GM10266 (cell line): ENCODE data around the gene DHH.

Experiments
- DNase-seq: peaks from one replicate; pipeline ENCODE4 v3.0.0; 2012; ENCODE audit errors: extremely low spot score
- TF ChIP-seq, protein P1 (sequence below): IDR thresholded peaks from 2 replicates; pipeline ENCODE4 v1.5.1; 2012; ENCODE audit warnings: mild to moderate bottlenecking, low read depth; ENCODE audit not compliant: control insufficient read depth, insufficient read depth; ENCODE audit errors: missing control alignments

DHH gene

DNA sequence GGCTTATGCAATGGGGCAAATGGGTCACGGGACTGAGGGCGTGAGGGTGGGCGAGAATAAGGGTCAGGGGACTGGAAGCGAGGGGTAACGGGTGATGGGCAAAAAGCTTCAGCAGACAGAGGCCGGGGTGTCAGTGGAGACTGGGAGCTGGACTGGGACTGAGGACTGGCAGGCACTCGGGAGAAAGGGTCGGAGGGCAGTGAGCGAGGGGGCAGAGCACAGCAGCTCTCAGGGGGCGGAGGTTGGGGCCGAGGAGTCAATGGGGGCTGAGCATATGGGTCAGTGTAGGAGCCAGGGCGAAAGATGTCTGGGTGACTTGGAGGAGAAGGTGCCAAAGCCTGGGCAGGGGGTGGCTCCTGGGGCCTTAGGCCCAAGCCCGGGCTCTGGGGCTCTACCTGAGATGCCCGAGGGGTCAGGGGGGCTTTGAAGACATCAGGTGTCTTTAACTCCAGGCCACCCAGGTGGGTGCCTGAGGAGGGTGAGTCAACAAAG, 54.2 kb downstream of the DHH start:
- TF ChIP-seq, protein P1, sequence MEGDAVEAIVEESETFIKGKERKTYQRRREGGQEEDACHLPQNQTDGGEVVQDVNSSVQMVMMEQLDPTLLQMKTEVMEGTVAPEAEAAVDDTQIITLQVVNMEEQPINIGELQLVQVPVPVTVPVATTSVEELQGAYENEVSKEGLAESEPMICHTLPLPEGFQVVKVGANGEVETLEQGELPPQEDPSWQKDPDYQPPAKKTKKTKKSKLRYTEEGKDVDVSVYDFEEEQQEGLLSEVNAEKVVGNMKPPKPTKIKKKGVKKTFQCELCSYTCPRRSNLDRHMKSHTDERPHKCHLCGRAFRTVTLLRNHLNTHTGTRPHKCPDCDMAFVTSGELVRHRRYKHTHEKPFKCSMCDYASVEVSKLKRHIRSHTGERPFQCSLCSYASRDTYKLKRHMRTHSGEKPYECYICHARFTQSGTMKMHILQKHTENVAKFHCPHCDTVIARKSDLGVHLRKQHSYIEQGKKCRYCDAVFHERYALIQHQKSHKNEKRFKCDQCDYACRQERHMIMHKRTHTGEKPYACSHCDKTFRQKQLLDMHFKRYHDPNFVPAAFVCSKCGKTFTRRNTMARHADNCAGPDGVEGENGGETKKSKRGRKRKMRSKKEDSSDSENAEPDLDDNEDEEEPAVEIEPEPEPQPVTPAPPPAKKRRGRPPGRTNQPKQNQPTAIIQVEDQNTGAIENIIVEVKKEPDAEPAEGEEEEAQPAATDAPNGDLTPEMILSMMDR = no peak
- no peak for DNase-seq

DNA sequence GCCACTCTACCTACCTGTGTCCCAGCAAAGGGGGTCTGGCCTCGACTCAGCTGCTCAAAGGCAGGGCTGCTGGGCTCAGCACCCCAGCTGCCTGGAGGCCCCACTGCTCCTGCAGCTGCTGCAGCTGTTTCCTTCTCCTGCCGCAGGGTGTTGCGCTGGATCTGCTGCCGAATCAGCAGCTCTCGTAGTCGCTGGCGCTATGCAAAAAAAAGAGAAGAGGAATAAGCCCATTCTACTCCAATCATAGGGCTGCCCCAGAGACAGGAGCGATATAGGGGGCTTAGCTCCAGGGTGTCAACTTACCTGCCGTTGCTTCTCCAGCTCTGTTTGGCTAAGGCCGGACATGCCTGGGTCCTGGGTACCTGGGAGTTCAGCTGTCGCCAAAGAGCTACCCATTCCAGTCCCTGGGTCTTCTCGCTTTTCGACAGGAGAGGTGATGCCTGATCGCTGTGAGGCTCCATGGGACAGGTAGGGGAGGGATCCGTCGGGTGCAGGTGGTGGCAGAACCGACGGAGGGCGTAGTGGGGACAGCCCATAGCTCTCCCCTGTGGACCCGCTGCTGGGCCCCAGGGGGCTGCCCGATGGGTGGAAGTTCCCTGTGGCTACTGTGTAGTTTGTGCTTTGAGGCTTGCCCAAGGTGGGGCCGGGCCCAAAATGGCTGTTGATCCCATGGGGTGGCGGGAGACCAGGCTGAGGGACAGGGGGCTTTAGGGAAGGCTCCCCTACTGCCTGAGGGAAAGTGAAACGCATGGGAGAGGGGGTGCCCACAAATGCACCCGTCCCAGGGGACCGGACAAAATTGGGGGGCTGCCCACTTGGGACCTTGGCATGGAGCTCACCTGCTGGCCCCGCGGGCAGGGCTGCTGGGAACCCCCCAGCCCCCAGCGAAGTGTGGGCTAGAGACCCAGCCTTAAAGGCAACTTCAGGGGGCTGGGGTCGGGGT, 54.9 kb downstream of the DHH start:
- TF ChIP-seq, protein P1 = no peak

DNA sequence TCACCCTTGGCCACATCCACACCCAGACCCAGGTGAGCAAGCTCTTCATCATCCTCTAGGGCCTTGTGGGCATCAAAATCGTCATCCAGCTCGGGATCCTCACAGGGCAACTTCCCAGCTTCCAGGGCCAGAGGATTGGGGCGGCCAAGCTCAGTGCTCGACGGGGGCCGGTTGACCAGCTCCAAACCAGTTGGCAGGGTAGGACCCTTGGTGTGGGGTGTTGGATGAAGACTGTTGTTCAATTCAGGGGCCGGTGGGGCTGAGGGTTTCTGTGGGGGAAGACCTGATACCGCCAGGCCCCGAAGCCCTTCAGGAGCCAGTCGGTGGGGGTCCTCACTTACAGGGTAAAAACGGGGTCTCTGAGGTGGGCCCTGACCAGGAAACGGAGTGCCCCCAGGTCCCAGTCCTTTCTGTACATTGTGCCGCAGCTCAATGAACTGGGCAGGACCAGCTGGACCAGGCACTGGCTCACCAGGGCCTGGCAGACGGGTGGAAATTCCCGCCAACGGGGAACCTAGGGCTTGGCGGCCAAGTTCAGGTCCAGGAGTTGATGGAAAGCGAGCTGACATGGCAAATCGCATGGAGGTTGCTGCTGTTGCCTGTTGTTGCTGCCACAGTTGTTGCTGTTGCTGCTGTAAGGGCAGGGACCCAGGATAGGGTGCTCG, 56.2 kb downstream of the DHH start:
- DNase-seq = no peak

More for the DNA sequence above, 54.9 kb downstream of the DHH start:
- DNase-seq = no peak

DNA sequence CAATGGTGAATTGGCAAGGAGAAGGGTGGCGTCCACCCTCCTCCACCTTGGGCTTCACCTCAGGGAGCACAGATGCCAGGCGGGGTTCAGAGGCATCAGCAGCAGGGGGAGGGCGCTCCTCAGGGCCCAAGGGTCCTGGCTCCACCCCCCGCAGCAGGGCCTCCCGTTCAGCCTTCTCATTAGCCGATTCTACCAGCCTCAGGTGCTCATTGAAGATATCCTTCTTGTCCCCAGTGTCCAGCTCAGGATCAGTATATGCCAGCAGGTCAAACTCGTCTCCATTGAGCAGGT, 56.7 kb downstream of the DHH start:
- TF ChIP-seq, protein P1 = no peak

More for the DNA sequence above, 56.2 kb downstream of the DHH start:
- TF ChIP-seq, protein P1 = no peak

DNA sequence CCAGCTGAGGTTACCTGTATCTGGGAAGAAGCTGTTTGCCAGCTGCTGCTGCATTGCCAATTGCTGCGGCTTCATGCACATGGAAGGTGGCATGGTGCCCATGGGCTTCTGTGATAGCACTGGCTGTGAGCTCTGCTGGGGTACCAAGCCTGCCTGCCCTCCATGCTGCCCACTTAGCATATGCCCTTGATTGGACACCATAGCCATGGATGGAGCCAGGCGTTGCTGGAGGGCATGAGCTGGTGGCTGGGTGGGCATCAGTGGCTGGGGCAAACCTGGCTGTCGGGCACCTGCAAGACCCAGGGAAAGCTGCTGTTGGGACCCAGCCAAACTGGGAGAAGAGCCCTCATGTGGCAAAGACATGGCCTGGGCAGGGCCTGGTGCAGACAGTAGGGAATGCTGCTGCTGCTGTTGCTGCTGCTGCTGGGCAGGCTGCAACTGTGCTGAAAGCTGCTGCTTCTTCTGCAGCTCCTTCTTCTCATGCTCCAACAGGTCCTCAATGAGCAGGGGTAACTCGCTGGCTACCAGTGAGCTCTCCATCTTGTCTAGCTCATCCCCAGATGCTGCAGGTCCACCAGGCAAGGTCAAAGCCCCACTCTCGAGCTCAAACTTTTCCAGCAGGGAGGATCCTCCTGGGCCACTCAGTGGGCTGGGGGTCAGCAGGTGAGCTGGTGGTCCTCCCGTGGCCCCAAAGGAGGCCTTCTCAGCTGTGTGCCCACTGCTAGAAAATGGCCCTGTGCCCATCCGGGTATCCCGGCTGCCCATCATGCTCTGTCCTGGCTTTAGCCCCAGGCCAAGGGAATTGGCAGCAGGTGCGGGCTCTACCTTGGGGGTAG, 57.3 kb downstream of the DHH start:
- no peak for DNase-seq
- TF ChIP-seq, protein P1 = no peak

More for the DNA sequence above, 56.7 kb downstream of the DHH start:
- DNase-seq = no peak
